Kidney epithelial cell (primary cell): ENCODE results near the gene EPGN. TPM values are rescaled to one million over a fixed set of nuclear protein-coding genes. Genes with fewer than 3 reads are reported as not detected.

Source experiments
- DNase-seq: peaks from one replicate; pipeline ENCODE4 v3.0.0-alpha.2; 2010; ENCODE audit warnings: low read depth
- H3K27me3 ChIP-seq: 2 replicates; pipeline ENCODE4 v1.6.0; 2011; ENCODE audit warnings: low read length; ENCODE audit not compliant: control insufficient read depth, insufficient read depth
- H3K36me3 ChIP-seq: 2 replicates; pipeline ENCODE4 v1.5.1; 2011; ENCODE audit warnings: low read length; ENCODE audit not compliant: control insufficient read depth, insufficient read depth
- H3K4me3 ChIP-seq: 2 replicates; pipeline ENCODE4 v1.5.1; 2011; ENCODE audit warnings: low read depth, mild to moderate bottlenecking, control low read depth, low read length
- CTCF ChIP-seq: IDR thresholded peaks from 2 replicates; pipeline ENCODE4 v1.5.1; 2011; ENCODE audit warnings: mild to moderate bottlenecking, moderate library complexity, low read length, control low read depth, inconsistent platforms; ENCODE audit not compliant: insufficient read depth, poor library complexity, severe bottlenecking
- total RNA-seq: library from RNA; depleted of rRNA; stranded (reverse); fragments of >200 nt; gene quantifications from 2 replicates; pipeline ENCODE4 v1.2.3, GENCODE V29; 2015

The EPGN gene
- total RNA-seq, 1 donor from 2014 or later: 5.2 TPM

GRCh38 chr4:74267998-74268606, 40.2 kb upstream of the EPGN start:
- H3K4me3 ChIP-seq: no peak overlapping the region
- no peaks in the 10 kb centered on the region for H3K27me3 ChIP-seq
- H3K36me3 ChIP-seq: no peaks in the 10 kb centered on the region
- DNase-seq: peak; percentile 77
- no peak for TF ChIP-seq CTCF

- no peak for TF ChIP-seq CTCF
- H3K27me3 ChIP-seq: no peaks in the 10 kb centered on the region
- no peak overlapping the region for H3K4me3 ChIP-seq
- no peak for DNase-seq
- no peaks in the 10 kb centered on the region for H3K36me3 ChIP-seq
Observed at GRCh38 chr4:74268643-74269042, 39.6 kb upstream of the EPGN start.

- no peak for TF ChIP-seq CTCF
- no peak overlapping the region for H3K4me3 ChIP-seq
- no peaks in the 10 kb centered on the region for H3K36me3 ChIP-seq
- H3K27me3 ChIP-seq: no peaks in the 10 kb centered on the region
- no peak for DNase-seq
Observed at GRCh38 chr4:74278490-74278889, 29.8 kb upstream of the EPGN start.

GRCh38 chr4:74279716-74280115, 28.6 kb upstream of the EPGN start:
- no peak for TF ChIP-seq CTCF
- H3K4me3 ChIP-seq: no peak overlapping the region
- H3K27me3 ChIP-seq: no peaks in the 10 kb centered on the region
- H3K36me3 ChIP-seq: no peaks in the 10 kb centered on the region
- no peak for DNase-seq

- TF ChIP-seq CTCF: no peak
Observed at GRCh38 chr4:74282926-74283325, 25.3 kb upstream of the EPGN start.

GRCh38 chr4:74283614-74284013, 24.7 kb upstream of the EPGN start:
- H3K36me3 ChIP-seq: no peaks in the 10 kb centered on the region
- no peak for TF ChIP-seq CTCF
- DNase-seq: peak; percentile 49
- H3K4me3 ChIP-seq: no peak overlapping the region
- no peaks in the 10 kb centered on the region for H3K27me3 ChIP-seq

More at GRCh38 chr4:74282926-74283325, 25.3 kb upstream of the EPGN start:
- H3K36me3 ChIP-seq: no peaks in the 10 kb centered on the region
- H3K4me3 ChIP-seq: no peak overlapping the region
- no peaks in the 10 kb centered on the region for H3K27me3 ChIP-seq
- no peak for DNase-seq
